HepG2 (cell line): Measurements from ENCODE around the gene NUDCD3. TPM values are rescaled to one million over a fixed set of nuclear protein-coding genes. Genes with fewer than 3 reads are reported as not detected.

ENCODE experiments used
- ATAC-seq: fragments of 200-7000 bp; cut with Tn5 transposase; 3 replicates; pipeline ENCODE4 v1.9.1; 2020; ENCODE audit warnings: mild to moderate bottlenecking, moderate library complexity
- BruUV-seq: library from RNA; stranded (reverse); fragments of 400-500 nt; replicated peaks from 2 replicates; lab custom pipeline; 2021; lab: Mats Ljungman, UMichigan
- CTCF ChIA-PET: fragments of 300-600 bp; formaldehyde crosslinking; extraction: SDS; loops from one replicate; lab custom pipeline; 2021; ENCODE audit warnings: low total read pairs, inconsistent platforms, low intra/inter-chr PET ratio; lab: Yijun Ruan, JAX
- POLR2A ChIA-PET: fragments of 350-600 bp; sonication (Branson Sonifier 250); formaldehyde crosslinking; loops from one replicate; lab custom pipeline; 2020; ENCODE audit warnings: antibody characterized with exemption, inconsistent platforms; lab: Yijun Ruan, JAX
- DNase-seq: peaks from one replicate; pipeline ENCODE4 v3.0.0-alpha.2; 2015; ENCODE audit warnings: low spot score
- FAIRE-seq: peaks from 3 replicates; lab custom pipeline; 2011; peaks lifted over from hg19 to GRCh38; lab: Jason Lieb, UNC
- H2AFZ ChIP-seq: one replicate; pipeline ENCODE4 v1.6.1; 2011; ENCODE audit warnings: low read length, inconsistent platforms
- H3K27ac ChIP-seq: fragments of 300-600 bp; 3 replicates; pipeline ENCODE4 v1.8.0; 2011; ENCODE audit warnings: mixed run types, mild to moderate bottlenecking, mixed read lengths, low read length, inconsistent platforms; ENCODE audit not compliant: insufficient read depth; ENCODE audit errors: extremely low read length
- H3K27me3 ChIP-seq, 2 experiments: fragments of 200-600 bp in 1 of 2; 2 replicates in 1 of 2; 3 replicates in 1 of 2; pipeline versions ENCODE4 v1.6.0 to v1.8.0; 2011; ENCODE audit warnings: low read length in 2 of 2, mild to moderate bottlenecking in 2 of 2, moderate library complexity in 2 of 2, inconsistent platforms in 1 of 2; ENCODE audit not compliant: insufficient read depth in 2 of 2, control insufficient read depth in 1 of 2
- H3K36me3 ChIP-seq, 2 experiments: fragments of 200-600 bp in 1 of 2; replicated peaks in 1 of 2; 2 replicates in 1 of 2; 3 replicates in 1 of 2; pipeline versions ENCODE4 v1.5.1 to v1.8.0; 2011; ENCODE audit warnings: low read length in 2 of 2, inconsistent platforms in 1 of 2; ENCODE audit not compliant: insufficient read depth in 2 of 2, control insufficient read depth in 1 of 2
- H3K4me1 ChIP-seq: 2 replicates; pipeline ENCODE4 v1.5.1; 2012; ENCODE audit warnings: low read length, inconsistent platforms; ENCODE audit not compliant: insufficient read depth
- H3K4me2 ChIP-seq: 2 replicates; pipeline ENCODE4 v1.6.0; 2011; ENCODE audit warnings: low read depth, low read length, inconsistent platforms
- H3K4me3 ChIP-seq, 3 experiments: fragments of 200-600 bp in 1 of 3; sonication (generic), shearing (Covaris generic) in 1 of 3; replicated peaks in 1 of 3; 2 replicates each; pipeline ENCODE4 v1.5.1; 2011 to 2016; ENCODE audit warnings: low read length in 3 of 3, inconsistent platforms in 2 of 3, low read depth in 2 of 3, mild to moderate bottlenecking in 2 of 3, control low read depth in 1 of 3, mixed read lengths in 1 of 3; ENCODE audit not compliant: insufficient read depth in 1 of 3
- H3K79me2 ChIP-seq: one replicate; pipeline ENCODE4 v1.6.1; 2011; ENCODE audit warnings: low read length, inconsistent platforms; ENCODE audit not compliant: insufficient read depth
- H3K9ac ChIP-seq: 2 replicates; pipeline ENCODE4 v1.6.0; 2011; ENCODE audit warnings: mild to moderate bottlenecking, low read depth, low read length, inconsistent platforms; ENCODE audit not compliant: insufficient read depth
- H3K9me3 ChIP-seq: 2 replicates; pipeline ENCODE4 v1.5.1; 2012; ENCODE audit warnings: mild to moderate bottlenecking, low read length
- H4K20me1 ChIP-seq: 2 replicates; pipeline ENCODE4 v1.6.0; 2011; ENCODE audit warnings: inconsistent platforms, mild to moderate bottlenecking, low read length, moderate library complexity; ENCODE audit not compliant: insufficient read depth
- EEA1 ChIP-seq: sonication (generic); formaldehyde crosslinking; IDR thresholded peaks from 2 replicates; pipeline ENCODE4 v1.5.1; 2020; ENCODE audit warnings: mild to moderate bottlenecking, missing genetic modification reagents, borderline replicate concordance
- EED ChIP-seq: sonication (generic); formaldehyde crosslinking; IDR thresholded peaks from 2 replicates; pipeline ENCODE4 v1.5.0; 2020; ENCODE audit warnings: mild to moderate bottlenecking, missing genetic modification reagents
- NFKB2 ChIP-seq: sonication (generic); formaldehyde crosslinking; IDR thresholded peaks from 2 replicates; pipeline ENCODE4 v1.4.0; 2020; ENCODE audit warnings: missing genetic modification reagents, borderline replicate concordance
- RBFOX2 ChIP-seq: fragments of 200-400 bp; formaldehyde crosslinking; IDR thresholded peaks from 2 replicates; pipeline ENCODE4 v1.6.1; 2017; ENCODE audit warnings: low read depth, mild to moderate bottlenecking, low read length
- ZBTB38 ChIP-seq: sonication (generic); formaldehyde crosslinking; IDR thresholded peaks from 2 replicates; pipeline ENCODE4 v1.5.1; 2020; ENCODE audit warnings: mild to moderate bottlenecking, missing genetic modification reagents
- ZMYM4 ChIP-seq: sonication (generic); formaldehyde crosslinking; IDR thresholded peaks from 2 replicates; pipeline ENCODE4 v1.8.1; 2023; ENCODE audit warnings: mild to moderate bottlenecking, missing genetic modification reagents
- ZNF136 ChIP-seq: sonication (generic); formaldehyde crosslinking; IDR thresholded peaks from 2 replicates; pipeline ENCODE4 v1.8.1; 2022; ENCODE audit warnings: low read depth, mild to moderate bottlenecking, moderate library complexity, missing genetic modification reagents
- ZNF292 ChIP-seq: sonication (generic); formaldehyde crosslinking; IDR thresholded peaks from 2 replicates; pipeline ENCODE4 v1.8.1; 2022; ENCODE audit warnings: mild to moderate bottlenecking, low read depth, missing genetic modification reagents, borderline replicate concordance
- WGBS: methylation state at CpG from one replicate; pipeline ENCODE4 v1.1.6; 2017; ENCODE audit warnings: low lambda C conversion rate; 5-methylcytosine and 5-hydroxymethylcytosine counted together
- in situ Hi-C: cut with HindIII; loops from 2 replicates; pipeline ENCODE4 v1.10.0; 2017; ENCODE audit warnings: low pct_unique_long_range_greater_than_20kb; ENCODE audit not compliant: extremely low pct_ligation_motif_present
- intact Hi-C: fragments of 100-400 bp; cut with micrococcal nuclease; formaldehyde crosslinking; loops from one replicate; pipeline ENCODE4 v1.10.0; 2022; ENCODE audit not compliant: unreplicated experiment
- polyA plus RNA-seq, 8 experiments: library from polyadenylated mRNA; depleted of rRNA in 3 of 8; stranded (reverse) in 7 of 8; unstranded in 1 of 8; fragments of >200 nt; fragmentation: Illumina TruSeq in 4 of 8; extraction: Trizol in 4 of 8; gene quantifications; 2 replicates each; pipeline versions ENCODE4 v1.2.1 to v1.2.3, GENCODE V29; 2011 to 2016; ENCODE audit warnings: low read depth in 4 of 8, missing spikeins in 1 of 8, mixed read lengths in 1 of 8; ENCODE audit not compliant: insufficient read depth in 1 of 8
- total RNA-seq, 5 experiments: library from RNA; depleted of rRNA; stranded (reverse); fragments of >200 nt; fragmentation: Illumina TruSeq; extraction: Trizol; gene quantifications; 2 replicates each; pipeline ENCODE4 v1.2.3, GENCODE V29; 2016; ENCODE audit warnings: low read depth in 1 of 5
- TF ChIP-seq, protein P1 (sequence below): sonication (generic); formaldehyde crosslinking; conservative IDR thresholded peaks from 2 replicates; pipeline ENCODE4 v1.4.0; 2020; ENCODE audit warnings: missing genetic modification reagents

Gene NUDCD3
- total and polyA plus RNA-seq, 2 of the 13 experiments (the other 11 are each of a cell fraction or from before 2014, with no cell fraction given): 20.8 to 49.9 TPM

DNA sequence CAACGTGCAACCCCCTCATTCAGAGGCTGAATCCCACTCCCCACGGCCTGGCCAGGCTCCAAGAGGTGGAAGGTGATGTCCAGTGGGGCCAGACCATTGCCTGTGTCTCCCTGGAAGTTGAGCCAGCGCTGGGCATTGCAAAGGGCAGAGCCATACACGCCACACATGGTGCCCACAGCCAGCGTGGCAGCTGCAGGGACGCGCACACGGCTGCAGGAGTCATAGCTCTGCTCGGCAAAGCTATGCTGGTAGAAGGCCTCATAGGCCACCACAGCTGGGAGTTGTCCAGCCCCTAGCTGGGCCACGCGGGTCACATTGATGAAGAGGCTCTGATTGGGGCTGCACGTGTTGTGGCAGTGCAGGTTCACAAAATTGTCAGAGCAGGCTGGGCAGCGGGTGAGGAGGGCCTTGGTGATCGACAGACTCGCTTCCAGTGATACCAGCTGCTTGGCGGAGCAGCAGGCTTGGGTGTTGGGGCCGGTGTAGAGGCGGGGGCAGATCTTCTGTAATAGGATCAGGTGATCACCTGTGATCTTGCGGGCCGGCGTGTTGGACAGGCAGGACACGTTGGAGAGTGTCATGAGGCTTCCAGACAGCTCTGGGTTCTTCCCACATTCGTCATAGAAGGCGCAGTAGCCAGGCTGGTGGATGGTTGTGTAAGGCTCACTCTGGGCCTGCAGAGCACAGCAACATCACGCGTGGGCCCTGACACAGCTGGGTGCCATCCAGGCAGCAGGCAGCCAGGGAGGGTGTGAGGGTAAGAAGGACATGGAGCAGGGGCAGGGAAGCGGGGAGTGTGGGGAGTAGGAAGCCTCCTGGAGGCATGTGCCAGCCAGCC lies 49.4 kb upstream of the NUDCD3 start:
- in situ Hi-C loops (no loop called here), intact Hi-C loops (loop anchor here (5.0 kb wide), 1 partner anchor 48 kb away; the partner anchor contains the start of gene NUDCD3)
- peak overlapping the region; percentile 94 for H3K27ac ChIP-seq
- peak overlapping the region; percentile 57 to 79 (median 63); a peak in 5 of 6 replicates for H3K4me3 ChIP-seq
- H3K27me3 ChIP-seq: no peaks in the 10 kb centered on the region
- TF ChIP-seq ZBTB38 (CRISPR knock-in tag) (peak; percentile 83), RBFOX2 (peak; percentile 45; the same call in 1 of the 2 replicates), ZMYM4 (CRISPR knock-in tag) (0 out of 2 replicates have a peak, but pooled peaks have one; percentile 16), ZNF292 (no peak), EED (CRISPR knock-in tag) (peak; percentile 69; the same call in 1 of the 2 replicates), ZNF136 (no peak), EEA1 (CRISPR knock-in tag) (no peak), NFKB2 (CRISPR knock-in tag) (0 out of 2 replicates have a peak, but pooled peaks have one; percentile 4)
- TF ChIP-seq, protein P1, sequence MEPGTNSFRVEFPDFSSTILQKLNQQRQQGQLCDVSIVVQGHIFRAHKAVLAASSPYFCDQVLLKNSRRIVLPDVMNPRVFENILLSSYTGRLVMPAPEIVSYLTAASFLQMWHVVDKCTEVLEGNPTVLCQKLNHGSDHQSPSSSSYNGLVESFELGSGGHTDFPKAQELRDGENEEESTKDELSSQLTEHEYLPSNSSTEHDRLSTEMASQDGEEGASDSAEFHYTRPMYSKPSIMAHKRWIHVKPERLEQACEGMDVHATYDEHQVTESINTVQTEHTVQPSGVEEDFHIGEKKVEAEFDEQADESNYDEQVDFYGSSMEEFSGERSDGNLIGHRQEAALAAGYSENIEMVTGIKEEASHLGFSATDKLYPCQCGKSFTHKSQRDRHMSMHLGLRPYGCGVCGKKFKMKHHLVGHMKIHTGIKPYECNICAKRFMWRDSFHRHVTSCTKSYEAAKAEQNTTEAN (CRISPR knock-in tag): no peak
- FAIRE-seq (no peak), DNase-seq (no peak), ATAC-seq (no peak)
- ChIA-PET CTCF (no interaction called here), POLR2A (interaction anchor here (1.3 to 4.1 kb wide), 2 partner anchors 22 to 25 kb away, joined by 3 to 25 read pairs; no protein-coding TSS in a partner anchor)
- H4K20me1 ChIP-seq: peaks cover 12% of the 10 kb centered on the region; the same call in 1 of the 2 replicates
- no peaks in the 10 kb centered on the region for H3K9me3 ChIP-seq
- H3K4me2 ChIP-seq: peak overlapping the region; percentile 98
- H3K9ac ChIP-seq: peak overlapping the region; percentile 90
- no TSS peak for BruUV-seq
- peaks cover 89% of the 10 kb centered on the region for H3K4me1 ChIP-seq
- H3K79me2 ChIP-seq: peaks cover 52% of the 10 kb centered on the region
- peaks cover 0 to 9% of the 10 kb centered on the region in 2 experiments; a peak in 1 of 5 replicates for H3K36me3 ChIP-seq
- H2AFZ ChIP-seq: no peak overlapping the region
- WGBS: 94% methylated on average over 15 of the region's 27 CpGs
